ENCODE measurements around the gene SGO1.
"Not testable (repeated sequence)": the region's sequence is repeated elsewhere in the genome, so short reads cannot be mapped to it uniquely, and the experiment has no call there.

SGO1 gene

DNA sequence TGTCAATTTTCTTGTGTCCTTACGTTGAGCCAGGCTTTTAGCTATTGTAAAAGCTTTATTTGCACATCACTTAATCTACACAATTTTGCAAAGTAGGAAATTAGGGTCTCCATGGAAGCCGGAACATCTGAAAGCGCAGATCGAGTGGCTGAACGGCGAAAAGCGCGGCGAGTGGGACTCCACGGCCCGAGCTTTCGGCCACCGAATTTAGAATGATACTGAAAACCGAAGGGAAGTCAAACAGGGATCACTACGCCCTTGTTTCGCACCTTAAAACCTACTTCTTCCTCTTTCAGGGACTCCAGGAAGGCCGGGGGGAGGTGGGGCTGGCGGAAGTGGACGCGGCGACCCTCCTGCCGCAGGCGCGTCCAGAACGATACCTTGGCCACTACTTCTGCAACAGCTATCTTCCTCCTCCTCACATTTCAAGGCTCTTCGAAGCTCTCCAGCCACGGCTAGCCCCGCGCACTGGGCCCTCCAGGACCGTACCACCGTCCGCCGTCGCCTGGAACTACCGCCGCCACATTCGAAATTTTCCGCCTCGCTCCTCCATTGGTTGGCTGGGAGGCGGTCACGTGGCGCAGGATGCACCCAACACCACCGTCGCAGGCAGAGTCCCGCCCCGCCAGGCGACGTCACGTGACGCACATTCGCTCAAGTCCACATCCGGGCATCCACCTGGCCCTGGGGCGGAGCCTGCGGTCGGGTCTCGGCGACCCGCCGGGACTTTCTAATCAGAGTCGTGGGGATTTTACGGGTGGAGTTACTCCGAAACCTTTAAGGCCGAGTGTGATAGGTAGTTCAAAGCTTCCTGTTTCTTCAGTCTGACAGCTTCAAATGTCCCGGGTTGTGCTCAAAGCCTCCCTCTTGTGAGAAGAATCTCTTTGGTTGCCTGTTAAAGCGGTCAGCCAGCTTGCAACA lies at the start of gene SGO1:
Gene SGO1, minus strand, starts transcription at position 528 of the 921 bp plus-strand sequence. CDS start 2,179 bp downstream, outside the sequence.
- peak; percentile 87 for DNase-seq

DNA sequence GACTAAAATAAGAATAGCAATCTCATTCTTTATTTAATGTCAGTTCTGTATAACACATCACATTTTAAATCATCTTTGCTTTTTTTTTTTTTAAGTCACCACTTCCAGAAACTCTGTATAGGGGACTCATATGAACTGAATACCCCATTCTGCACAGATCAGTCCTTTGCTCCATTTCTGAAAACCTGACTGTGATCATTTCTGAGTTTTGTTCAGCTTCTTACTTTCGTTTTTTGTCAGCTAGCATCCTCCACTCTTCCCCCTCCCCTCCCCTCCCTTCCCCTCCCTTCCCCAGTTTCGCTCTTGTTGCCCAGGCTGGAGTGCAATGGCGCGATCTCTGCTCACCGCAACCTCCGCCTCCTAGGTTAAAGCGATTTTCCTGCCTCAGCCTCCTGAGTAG lies 49.8 kb upstream of the SGO1 start:
- DNase-seq: no peak

DNA sequence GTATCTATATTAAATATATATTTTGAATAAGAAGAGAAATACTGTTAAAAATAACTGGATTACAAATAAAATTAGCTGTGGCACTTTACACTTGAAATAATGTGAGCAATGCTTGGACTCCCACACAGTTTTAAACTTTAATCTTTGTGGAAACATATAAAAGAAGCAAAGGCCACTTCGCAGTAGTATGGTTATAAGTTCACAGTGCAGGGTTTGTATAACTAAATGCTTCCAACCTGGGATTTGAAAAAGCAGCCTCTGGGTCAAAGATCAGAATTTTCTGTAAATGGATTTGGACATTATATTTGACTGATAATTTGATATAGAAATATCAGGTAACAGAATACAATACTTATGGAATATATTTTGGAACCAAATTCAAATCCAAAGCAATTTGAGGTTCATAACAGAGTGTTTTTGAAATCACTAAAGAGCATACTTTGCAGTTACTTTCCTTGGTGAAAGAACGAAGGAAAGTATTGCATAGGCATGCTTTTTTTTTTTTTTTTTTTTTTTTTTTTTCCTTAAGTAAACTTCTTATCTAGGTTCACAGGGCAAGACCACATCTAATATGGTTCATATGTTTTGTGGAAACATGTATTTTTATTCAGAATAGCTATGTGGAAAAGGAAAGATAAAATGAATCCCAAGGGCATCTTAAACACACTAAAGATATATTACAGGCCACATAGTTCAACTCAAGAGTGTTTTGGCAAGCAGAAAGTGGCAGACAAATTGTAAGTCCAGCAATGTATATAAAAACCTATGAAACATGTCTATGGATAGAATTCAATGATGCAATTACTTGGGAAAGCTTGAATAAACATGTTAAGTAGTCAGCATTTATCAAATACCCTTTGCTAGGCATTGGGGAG lies 47.1 kb upstream of the SGO1 start:
- DNase-seq: no peak

- no peak for DNase-seq
These were observed 44.9 kb upstream of the SGO1 start for GRCh38 chr3:20230954-20231353.

GRCh38 chr3:20225769-20226168 lies 39.8 kb upstream of the SGO1 start:
- DNase-seq: no peak

DNA sequence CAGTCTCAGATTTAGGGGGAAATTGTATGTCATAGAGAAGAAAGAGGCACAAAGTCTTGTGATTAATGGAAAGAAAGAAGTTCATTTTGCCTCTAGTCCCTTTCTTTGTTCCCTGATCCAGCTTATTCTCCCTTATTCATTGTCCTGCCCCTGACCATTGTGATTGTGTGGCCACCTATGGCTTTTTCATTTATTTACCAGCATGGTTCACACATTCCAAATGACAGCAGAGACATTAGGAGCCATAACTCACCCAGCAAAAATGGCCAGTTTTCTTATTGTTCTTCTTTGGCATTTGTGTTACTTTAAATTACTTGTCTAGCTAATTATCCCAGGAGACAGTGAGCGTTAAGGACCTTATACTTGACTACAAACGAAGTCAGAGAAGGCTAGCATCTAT lies 36.3 kb upstream of the SGO1 start:
- DNase-seq: no peak

DNA sequence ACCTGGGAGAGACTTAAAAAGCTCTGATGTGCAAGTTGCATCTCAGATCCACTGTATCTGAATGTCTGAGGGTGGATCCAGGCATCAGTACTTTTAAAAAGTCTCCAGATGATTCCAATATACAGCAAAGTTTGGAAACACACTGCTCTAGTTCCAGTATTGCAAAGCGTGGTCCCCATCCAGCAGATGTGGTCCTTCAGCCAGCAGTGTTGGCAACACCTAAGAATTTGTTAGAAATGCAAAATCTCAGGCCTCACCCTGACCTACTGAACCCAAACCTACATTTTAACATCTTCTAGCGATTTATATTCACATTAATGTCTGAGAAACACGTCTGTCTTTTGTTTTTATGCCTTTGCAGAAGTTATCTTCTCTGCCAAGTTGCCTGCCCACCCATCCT lies 32.2 kb upstream of the SGO1 start:
- DNase-seq: no peak

DNA sequence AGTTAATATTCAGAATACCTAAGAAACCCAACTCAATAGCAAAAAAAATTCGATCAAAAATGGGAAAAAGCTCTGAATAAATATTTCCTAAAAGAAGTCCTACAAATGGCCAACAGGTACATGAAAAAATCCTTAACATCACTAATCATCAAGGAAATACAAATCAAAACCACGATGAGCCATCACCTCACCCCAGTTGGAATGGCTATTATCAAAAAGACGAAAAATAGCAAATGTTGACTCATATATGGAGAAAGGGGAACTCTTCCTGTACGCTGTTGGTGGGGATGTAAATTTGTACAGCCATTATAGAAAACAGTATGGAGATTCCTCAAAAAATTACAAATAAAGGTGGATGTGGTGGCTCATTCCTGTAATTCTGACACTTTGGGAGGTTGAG lies 29.6 kb upstream of the SGO1 start:
- DNase-seq: no peak

DNA sequence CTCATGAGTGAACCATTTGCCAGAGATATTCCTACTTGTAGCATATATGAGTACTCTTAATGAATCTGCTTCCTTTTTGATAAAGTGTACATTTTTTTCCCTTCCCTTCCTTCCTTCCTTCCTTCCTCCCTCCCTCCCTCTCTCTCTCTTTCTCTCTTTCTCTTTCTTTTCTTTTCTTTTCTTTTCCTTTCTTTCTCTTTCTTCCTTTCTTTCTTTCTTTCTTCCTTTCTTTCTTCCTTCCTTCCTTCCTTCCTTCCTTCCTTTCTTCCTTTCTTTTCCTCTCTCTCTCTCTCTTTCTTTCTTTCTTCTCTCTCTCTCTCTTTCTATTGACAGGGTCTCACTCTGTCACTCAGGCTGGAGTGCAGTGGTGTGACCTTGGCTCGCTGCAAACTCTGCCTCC lies 27.5 kb upstream of the SGO1 start:
- not testable (repeated sequence) for DNase-seq

DNA sequence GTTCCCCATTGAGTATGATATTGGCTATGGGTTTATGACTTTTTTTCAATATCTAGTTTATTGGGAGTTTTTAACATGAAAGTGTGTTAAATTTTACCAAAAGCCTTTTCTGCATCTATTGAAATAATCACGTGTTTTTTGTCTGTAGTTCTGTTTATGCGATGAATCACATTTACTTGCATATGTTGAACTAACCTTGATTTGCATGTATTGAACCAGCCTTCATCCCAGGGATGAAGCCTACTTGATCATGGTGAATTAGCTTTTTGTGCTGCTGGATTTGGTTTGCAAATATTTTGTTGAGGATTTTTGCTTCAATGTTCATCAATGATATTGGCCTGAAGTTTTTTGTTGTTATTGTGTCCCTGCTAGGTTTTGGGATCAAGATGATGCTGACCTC lies 21.9 kb upstream of the SGO1 start:
- DNase-seq: not testable (repeated sequence)

DNA sequence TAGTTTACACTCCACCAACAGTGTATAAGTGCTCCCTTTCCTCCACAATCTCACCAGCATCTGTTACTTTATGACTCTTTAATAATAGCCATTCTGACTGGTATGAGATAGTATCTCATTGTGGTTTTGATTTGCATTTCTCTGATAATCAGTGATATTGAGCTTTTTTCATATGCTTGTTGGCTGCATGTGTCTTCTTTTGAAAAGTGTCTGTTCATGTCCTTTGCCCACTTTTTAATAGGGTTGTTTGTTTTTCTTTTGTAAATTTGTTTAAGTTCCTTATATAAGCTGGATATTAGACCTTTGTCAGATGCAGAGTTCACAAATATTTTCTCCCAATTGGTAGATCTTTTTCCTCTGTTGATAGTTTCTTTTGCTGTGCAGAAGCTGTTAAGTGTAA lies 19.9 kb upstream of the SGO1 start:
- not testable (repeated sequence) for DNase-seq

DNA sequence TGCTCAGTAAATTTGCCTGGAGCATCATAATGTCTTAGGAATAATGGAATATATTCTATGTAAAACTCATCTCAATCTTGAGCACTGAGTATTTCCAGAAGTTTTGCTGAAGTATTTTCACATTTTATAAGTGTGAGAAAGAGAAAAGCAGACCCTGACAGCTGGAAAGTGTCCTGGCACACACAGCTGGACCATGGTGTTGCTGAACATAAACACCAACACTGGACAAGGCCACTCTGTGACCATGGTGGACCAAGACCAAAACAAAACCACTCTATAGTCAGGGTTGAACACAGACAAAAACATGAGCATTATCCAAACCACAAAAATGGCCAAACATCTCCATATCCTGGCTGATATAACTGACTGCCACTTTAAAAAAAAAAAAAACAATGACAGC lies 15.1 kb upstream of the SGO1 start:
- DNase-seq: no peak

GRCh38 chr3:20197775-20198174 lies 11.8 kb upstream of the SGO1 start:
- no peak for DNase-seq

GRCh38 chr3:20194793-20195460 lies 8.9 kb upstream of the SGO1 start:
- DNase-seq: no peak

DNA sequence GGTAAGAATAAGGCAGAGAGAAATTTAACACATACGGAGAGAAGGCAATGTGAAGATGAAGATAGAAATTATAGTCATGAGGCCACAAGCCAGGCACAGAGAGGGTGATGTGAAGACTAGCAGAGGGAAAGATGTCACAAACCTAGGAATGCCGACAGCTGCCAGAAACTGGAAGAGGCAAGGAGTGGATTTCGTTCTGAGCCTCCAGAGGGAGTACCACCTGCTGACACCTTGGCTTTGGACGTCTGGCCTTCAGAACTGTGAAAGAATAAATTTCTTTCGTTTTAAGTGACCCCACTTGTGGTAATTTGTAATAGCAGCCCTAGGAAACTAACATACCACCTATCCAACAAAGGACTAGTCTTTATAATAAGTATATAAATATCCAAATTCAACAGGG lies 5.0 kb upstream of the SGO1 start:
- no peak for DNase-seq

GRCh38 chr3:20186600-20187004 lies 596 bp upstream of the SGO1 start:
- DNase-seq: no peak

- no peak for DNase-seq
These were observed 701 bp downstream of the SGO1 start for GRCh38 chr3:20185331-20185678.

GRCh38 chr3:20182206-20182605 lies 3.8 kb downstream of the SGO1 start:
- no peak for DNase-seq

DNA sequence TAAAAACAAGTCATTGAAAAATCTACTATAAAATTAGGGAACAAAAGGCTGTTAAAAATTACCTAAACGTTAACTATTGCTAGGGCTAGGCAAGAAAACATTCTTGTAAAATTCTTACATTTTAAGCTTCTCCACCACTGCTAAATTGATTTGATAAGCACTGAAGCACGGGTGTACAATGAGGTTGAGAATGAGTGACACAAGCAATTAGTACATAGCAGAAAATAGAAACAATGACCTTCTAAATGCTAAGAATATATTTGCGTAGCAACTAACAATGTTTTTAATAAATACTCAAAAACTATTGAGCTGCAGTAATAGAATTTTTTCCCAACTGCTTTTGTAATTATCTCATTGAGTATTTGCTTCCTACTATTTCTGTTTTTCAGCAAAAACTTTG lies 4.7 kb downstream of the SGO1 start:
- DNase-seq: no peak

DNA sequence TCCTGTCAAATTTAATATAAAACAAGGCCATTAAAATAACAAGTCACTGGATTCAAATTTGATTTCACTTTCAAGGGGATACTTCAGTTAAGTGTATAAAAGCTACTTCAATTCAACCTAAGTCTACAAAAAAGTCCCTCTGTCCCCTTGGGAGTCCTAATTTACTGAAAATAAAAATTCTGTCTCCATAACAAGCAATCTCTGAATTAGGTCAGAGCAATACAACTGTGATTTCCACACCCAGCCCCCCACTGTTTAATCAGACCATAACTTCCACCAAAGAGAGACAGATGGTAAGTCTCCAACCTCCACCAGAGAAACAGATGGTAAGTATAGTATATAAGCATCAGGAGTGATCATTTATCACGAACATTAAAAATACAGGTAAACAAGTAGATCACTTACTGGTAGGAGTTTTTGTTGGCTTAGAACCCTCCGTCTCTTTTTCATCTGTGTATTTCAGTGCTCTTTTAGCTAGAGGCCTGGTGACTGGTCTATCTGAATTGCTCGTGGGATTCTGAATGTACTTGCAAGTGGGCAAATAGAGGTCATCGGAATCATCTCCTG lies 12.1 kb downstream of the SGO1 start:
- DNase-seq: peak; percentile 91

GRCh38 chr3:20161714-20162113 lies 24.3 kb downstream of the SGO1 start:
- DNase-seq: no peak

DNA sequence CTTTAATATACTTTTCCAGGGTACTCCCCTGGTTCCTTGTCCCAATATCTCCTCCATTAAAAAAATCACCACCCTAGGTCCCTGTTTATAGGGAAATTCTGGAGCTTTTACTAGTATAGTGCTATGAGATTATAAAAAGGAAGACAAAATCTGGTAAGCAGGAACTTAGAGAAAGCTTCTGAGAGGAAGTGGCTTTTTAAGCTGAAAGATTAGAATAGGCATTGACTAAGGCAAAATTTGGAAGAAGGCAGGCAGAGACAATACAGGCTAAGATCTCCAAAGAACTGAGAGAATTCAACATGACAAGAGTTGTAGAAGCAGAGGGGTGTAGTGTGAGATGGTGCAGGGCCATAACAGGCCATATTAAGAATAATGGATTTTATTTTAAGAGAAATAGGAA lies 25.8 kb downstream of the SGO1 start:
- DNase-seq: no peak

DNA sequence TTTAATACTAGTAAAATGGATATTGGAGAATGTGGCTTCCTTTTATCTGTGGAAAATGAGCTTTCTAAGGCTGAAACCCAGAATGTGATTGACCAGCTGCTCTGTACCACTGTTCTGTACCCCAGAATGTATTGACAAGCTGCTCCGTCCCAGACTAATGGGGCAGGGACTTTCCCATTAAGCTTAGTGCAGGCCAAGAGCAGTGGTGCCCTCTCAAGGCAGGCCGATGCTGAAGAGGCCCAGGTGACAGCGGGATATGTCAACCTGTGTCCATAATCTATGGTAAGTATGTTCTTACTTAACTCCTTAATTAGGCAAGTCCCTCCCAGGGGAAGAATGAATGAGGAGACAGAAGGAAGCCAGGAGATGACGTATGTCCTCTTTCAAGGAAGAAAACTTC lies 31.1 kb downstream of the SGO1 start:
- DNase-seq: no peak

Measured in DMS 273 treated with DMSO at 0.1 percent for 48 hours (cell line).